Measurements from ENCODE around the gene SLC28A2. TPM values are rescaled to one million over a fixed set of nuclear protein-coding genes. Genes with fewer than 3 reads are reported as not detected.

The SLC28A2 gene
- total RNA-seq, 4 donors from 2014 or later = not detected

DNA sequence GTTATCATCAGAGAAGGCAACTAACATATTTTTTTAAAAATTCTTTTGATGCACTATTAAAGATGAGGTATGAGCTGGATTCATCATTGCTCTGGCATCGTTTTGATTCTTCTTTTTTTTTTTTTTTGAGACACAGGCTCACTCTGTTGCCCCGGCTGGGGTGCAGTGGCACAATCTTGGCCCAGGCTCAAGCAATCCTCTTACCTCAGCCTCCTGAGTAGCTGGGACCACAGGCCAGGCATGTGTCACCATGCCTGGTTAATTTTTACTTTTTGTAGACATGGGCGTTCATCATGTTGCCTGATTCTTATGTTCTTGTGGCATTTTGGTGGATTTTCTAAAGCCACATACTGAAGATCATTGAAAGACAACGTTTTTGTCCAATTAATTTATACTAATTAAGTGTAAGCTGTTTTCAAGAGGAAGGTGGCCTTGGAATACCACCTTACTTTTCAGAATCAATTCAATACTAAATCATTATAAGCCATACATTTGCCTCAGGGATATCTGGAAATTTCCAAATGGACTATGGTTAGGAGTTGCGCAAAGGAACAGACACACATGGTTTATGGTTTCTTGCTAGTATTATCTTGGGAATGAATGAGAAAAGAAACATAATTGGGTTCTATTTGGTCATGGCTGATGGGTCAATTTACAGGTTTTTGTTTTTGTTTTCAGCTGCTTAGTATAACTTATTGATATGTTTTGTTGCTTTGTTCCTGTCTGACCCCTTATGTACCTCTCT lies 22.8 kb downstream of the SLC28A2 start:
- no peak overlapping the region for H3K27ac ChIP-seq
- no peaks in the 10 kb centered on the region for H3K36me3 ChIP-seq
- H3K27me3 ChIP-seq = no peaks in the 10 kb centered on the region
- H3K4me1 ChIP-seq = peaks cover 0 to 19% (median 9%) of the 10 kb centered on the region in 4 donors
- no peak for DNase-seq (ENCODE audit: low spot score in 2 of 2)
- TF ChIP-seq, protein P1, sequence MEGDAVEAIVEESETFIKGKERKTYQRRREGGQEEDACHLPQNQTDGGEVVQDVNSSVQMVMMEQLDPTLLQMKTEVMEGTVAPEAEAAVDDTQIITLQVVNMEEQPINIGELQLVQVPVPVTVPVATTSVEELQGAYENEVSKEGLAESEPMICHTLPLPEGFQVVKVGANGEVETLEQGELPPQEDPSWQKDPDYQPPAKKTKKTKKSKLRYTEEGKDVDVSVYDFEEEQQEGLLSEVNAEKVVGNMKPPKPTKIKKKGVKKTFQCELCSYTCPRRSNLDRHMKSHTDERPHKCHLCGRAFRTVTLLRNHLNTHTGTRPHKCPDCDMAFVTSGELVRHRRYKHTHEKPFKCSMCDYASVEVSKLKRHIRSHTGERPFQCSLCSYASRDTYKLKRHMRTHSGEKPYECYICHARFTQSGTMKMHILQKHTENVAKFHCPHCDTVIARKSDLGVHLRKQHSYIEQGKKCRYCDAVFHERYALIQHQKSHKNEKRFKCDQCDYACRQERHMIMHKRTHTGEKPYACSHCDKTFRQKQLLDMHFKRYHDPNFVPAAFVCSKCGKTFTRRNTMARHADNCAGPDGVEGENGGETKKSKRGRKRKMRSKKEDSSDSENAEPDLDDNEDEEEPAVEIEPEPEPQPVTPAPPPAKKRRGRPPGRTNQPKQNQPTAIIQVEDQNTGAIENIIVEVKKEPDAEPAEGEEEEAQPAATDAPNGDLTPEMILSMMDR (IDR thresholded peaks at IDR 0.05) = no peak
- no peak for TF ChIP-seq EP300 (IDR thresholded peaks at IDR 0.05)
- TF ChIP-seq POLR2A (IDR thresholded peaks at IDR 0.05) = no peak
- WGBS, 2 donors = 71 to 74% methylated on average over 5 of the region's 5 CpGs
- H3K9me3 ChIP-seq = no peaks in the 10 kb centered on the region
- H3K4me3 ChIP-seq = no peak overlapping the region

DNA sequence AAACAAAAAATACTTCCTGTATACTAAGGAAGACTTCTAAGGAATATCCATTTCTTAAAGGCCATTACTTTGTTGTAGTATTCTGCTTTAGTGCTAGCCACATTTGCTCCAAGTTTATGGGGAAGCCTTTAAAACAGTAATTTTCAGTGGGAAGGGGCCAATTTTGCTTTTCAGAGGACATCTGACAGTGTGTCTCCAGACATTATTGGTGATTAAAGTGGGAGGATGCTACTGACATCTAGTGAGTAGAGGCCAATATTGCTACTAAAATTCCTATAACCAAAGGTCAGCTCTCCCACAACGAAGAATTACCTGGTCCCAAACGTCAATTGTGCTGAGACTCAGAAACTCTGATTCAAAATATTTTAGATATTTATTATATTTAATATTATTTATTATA lies 24.8 kb downstream of the SLC28A2 start:
- TF ChIP-seq, protein P1 (IDR thresholded peaks at IDR 0.05) = peak; percentile 21 to 57 (median 44)
- no peak for TF ChIP-seq EP300 (IDR thresholded peaks at IDR 0.05)
- DNase-seq (ENCODE audit: low spot score in 2 of 2) = peak in 1 of 2 donors; percentile 15
- H3K27ac ChIP-seq = peak overlapping the region in 2 of 4 donors; percentile 57 to 58
- H3K27me3 ChIP-seq = no peaks in the 10 kb centered on the region
- no peak overlapping the region for H3K4me3 ChIP-seq
- peaks cover 0 to 2% (median 0%) of the 10 kb centered on the region in 3 donors for H3K36me3 ChIP-seq
- 0 to 4% methylated on average over 2 of the region's 2 CpGs for WGBS, 2 donors
- peaks cover 0 to 24% (median 14%) of the 10 kb centered on the region in 4 donors for H3K4me1 ChIP-seq
- H3K9me3 ChIP-seq = no peaks in the 10 kb centered on the region

DNA sequence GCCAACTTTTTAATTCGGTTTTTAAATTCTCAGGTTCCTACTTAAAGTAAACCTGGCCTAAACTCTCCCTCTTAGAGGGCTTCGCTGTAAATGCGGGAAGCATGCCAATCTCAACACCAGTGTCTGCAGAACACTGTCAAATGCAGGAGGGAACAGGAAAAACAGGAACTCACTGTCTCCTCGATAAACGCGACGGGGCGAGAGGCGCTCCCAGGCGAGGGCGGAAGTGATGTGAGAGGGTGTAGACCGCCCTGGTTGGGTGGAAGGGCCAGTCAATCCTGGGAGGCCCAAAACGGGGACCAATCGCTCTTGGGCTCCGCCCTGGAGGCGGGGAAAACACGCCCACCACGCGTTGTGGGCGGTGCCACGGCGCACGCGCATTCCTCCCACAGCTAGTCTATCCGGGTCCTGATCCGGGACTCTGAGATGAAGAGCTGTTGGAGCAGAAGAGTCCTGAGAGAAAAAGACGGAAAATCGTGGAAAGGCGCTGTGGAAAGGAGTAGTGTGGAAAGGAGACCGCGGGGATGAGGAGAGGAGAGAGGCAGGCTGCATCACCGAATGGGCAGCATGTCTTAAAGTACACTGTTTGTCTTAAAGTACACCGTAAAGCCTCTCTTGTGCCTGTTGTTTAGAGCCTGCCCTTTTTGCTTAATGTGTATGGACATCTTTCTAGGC lies 27.1 kb downstream of the SLC28A2 start:
- DNase-seq (ENCODE audit: low spot score in 2 of 2) = peak; percentile 93 to 98
- Histone ChIP-seq H3K4me1 (peaks cover 0 to 24% (median 14%) of the 10 kb centered on the region in 4 donors), H3K9me3 (no peaks in the 10 kb centered on the region), H3K27ac (peak overlapping the region; percentile 65 to 92 (median 86)), H3K36me3 (peaks cover 0 to 6% (median 0%) of the 10 kb centered on the region in 3 donors), H3K4me3 (peak overlapping the region; percentile 50 to 73 (median 64)), H3K27me3 (no peaks in the 10 kb centered on the region)
- WGBS, 2 donors = 2 to 3% methylated on average over 28 to 33 of the region's 33 CpGs
- TF ChIP-seq, protein P1 (IDR thresholded peaks at IDR 0.05) = peak in 2 of 5 experiments; percentile 29 to 33
- TF ChIP-seq EP300 (IDR thresholded peaks at IDR 0.05) (peak; percentile 78 to 99), POLR2A (IDR thresholded peaks at IDR 0.05) (peak; percentile 76 to 89)

DNA sequence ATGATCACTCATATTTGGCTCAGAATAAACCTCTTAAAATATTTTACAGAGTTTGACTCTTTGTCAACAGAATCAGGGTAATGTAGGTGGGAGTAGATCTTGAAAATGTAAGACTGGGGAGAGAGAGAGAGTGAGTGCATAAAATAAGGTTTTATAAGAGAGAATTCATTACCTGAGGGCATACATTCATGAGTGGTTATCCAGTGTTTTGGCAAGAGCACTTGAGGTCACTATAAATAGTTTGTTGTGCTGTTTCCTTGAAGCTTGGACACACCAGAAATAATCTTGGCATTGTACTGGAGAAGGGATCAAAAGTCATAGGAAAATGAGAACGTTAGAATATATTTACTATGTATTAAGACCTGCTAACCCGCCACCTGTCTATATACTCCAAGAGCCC lies 33.4 kb downstream of the SLC28A2 start:
- 56 to 62% methylated on average over 2 of the region's 2 CpGs for WGBS, 2 donors
- Histone ChIP-seq H3K9me3 (no peaks in the 10 kb centered on the region), H3K36me3 (peaks cover 0 to 6% (median 0%) of the 10 kb centered on the region in 3 donors), H3K4me1 (peaks cover 0 to under 1% (median 0%) of the 10 kb centered on the region in 4 donors), H3K27me3 (no peaks in the 10 kb centered on the region), H3K4me3 (no peak overlapping the region), H3K27ac (no peak overlapping the region)
- no peak for DNase-seq (ENCODE audit: low spot score in 2 of 2)
- TF ChIP-seq POLR2A (IDR thresholded peaks at IDR 0.05) (no peak), EP300 (IDR thresholded peaks at IDR 0.05) (no peak)
- TF ChIP-seq, protein P1 (IDR thresholded peaks at IDR 0.05) = no peak
